Measurements from ENCODE around the gene HIPK3. TPM values are rescaled to one million over a fixed set of nuclear protein-coding genes. Genes with fewer than 3 reads are reported as not detected.

Gene HIPK3
- total RNA-seq, 4 donors from 2014 or later, result 292 to 331 (median 308) TPM

- Histone ChIP-seq H3K4me1 (no peaks in the 10 kb centered on the region), H3K36me3 (no peaks in the 10 kb centered on the region), H3K9me3 (no peaks in the 10 kb centered on the region), H3K27ac (no peak overlapping the region), H3K4me3 (no peak overlapping the region), H3K27me3 (peaks cover 25% of the 10 kb centered on the region)
- no peak for TF ChIP-seq CTCF (IDR thresholded peaks at IDR 0.05)
- TF ChIP-seq POLR2A (IDR thresholded peaks at IDR 0.05), result no peak
- ATAC-seq, result no peak
- 100% methylated on average over 1 of the region's 1 CpG for WGBS, 2 donors (ENCODE audit: low coverage in 1 of 2)
These were observed 111.8 kb downstream of the HIPK3 start for GRCh38 chr11:33368931-33369330.

GRCh38 chr11:33373636-33374035 lies 116.5 kb downstream of the HIPK3 start:
- H3K27ac ChIP-seq, result no peak overlapping the region
- H3K4me1 ChIP-seq, result peaks cover 0 to 19% (median 0%) of the 10 kb centered on the region in 3 donors
- no peak overlapping the region for H3K4me3 ChIP-seq
- TF ChIP-seq POLR2A (IDR thresholded peaks at IDR 0.05) (no peak), POLR2AphosphoS5 (IDR thresholded peaks at IDR 0.05) (no peak), CTCF (IDR thresholded peaks at IDR 0.05) (no peak), EP300 (IDR thresholded peaks at IDR 0.05) (no peak)
- WGBS, 2 donors (ENCODE audit: low coverage in 1 of 2), result 73 to 100% methylated on average over 2 to 4 of the region's 6 CpGs
- H3K9me3 ChIP-seq, result no peaks in the 10 kb centered on the region
- ATAC-seq, result no peak
- H3K27me3 ChIP-seq, result peaks cover 65% of the 10 kb centered on the region
- no peaks in the 10 kb centered on the region for H3K36me3 ChIP-seq

- Histone ChIP-seq H3K9me3 (no peaks in the 10 kb centered on the region), H3K27me3 (peaks cover 65% of the 10 kb centered on the region), H3K27ac (no peak overlapping the region), H3K4me3 (peak overlapping the region in 1 of 2 donors; percentile 58), H3K4me1 (peaks cover 0 to 19% (median 0%) of the 10 kb centered on the region in 3 donors), H3K36me3 (no peaks in the 10 kb centered on the region)
- 93% methylated on average over 3 of the region's 11 CpGs; no CpG with 5 or more reads in 1 of the 2 donors for WGBS, 2 donors (ENCODE audit: low coverage in 1 of 2)
- TF ChIP-seq EP300 (IDR thresholded peaks at IDR 0.05) (no peak), CTCF (IDR thresholded peaks at IDR 0.05) (no peak), POLR2A (IDR thresholded peaks at IDR 0.05) (no peak), POLR2AphosphoS5 (IDR thresholded peaks at IDR 0.05) (no peak)
- ATAC-seq, result no peak
These were observed 118.1 kb downstream of the HIPK3 start for GRCh38 chr11:33375236-33375635.

- Histone ChIP-seq H3K4me1 (peaks cover 0 to 19% (median 0%) of the 10 kb centered on the region in 3 donors), H3K4me3 (peak within 1 kb of the TSS; percentile 24 to 58), H3K9me3 (no peaks in the 10 kb centered on the region), H3K27ac (no peak within 1 kb of the TSS), H3K27me3 (peaks cover 64% of the 10 kb centered on the region), H3K36me3 (no peaks in the 10 kb centered on the region)
- WGBS, 2 donors (ENCODE audit: low coverage in 1 of 2), result no CpG with 5 or more reads among the region's 70 CpGs
- ATAC-seq, result no peak
- TF ChIP-seq EP300 (IDR thresholded peaks at IDR 0.05) (no peak), POLR2A (IDR thresholded peaks at IDR 0.05) (no peak), POLR2AphosphoS5 (IDR thresholded peaks at IDR 0.05) (no peak), CTCF (IDR thresholded peaks at IDR 0.05) (no peak)
These were observed 118.6 kb downstream of the HIPK3 start, which contains the start of gene KIAA1549L for GRCh38 chr11:33375688-33376311. KIAA1549L (plus strand) TSS chr11:33376108.

All from gastroesophageal sphincter (tissue), 4 donors.